CD4-positive, alpha-beta T cell treated with Interleukin-17A for 4 hours (primary cell): ENCODE measurements around the gene CXCL12.

Experiments used
- DNase-seq: peaks from one replicate; pipeline ENCODE4 v3.0.0-alpha.2; 2020; ENCODE audit warnings: mixed read lengths

Gene CXCL12

DNA sequence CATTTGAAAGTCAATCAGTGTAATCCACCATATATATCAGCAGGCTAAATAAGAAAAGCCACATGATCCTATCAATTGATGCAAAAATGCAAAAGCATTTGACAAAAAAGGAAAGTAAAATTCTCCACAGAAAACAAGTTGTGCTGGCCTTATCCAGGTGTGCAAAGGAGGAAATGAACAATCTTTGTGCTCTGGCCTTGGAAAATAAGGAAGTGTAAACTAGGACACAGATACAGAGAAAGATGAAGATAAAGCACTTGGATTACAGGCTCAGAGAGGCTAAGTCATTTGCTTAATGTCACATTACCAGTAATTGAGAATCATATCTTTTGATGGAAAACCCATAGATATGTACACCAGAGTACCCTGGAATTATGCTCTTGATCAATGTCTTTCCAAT lies 54.5 kb downstream of the CXCL12 start:
- no peak for DNase-seq

DNA sequence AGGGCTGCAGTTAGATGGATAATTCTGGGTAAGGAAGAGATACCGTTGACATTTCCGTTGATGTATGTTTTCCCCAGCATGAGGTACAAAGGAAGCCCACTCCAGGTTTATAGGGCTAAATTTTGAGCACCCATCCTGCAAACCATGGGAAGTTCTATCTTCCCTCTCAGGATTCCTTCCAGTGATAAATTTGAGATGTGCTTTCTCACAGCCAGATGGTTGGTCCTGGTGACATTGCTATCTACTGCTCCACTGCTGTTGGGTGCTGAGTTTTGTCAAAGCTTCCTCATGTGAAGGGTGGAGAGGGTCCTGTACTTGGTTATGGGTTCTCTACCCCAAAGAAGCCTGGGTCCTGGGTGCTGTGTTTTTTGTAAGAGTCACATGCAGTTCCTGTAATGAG lies 57.4 kb downstream of the CXCL12 start:
- no peak for DNase-seq
